Measurements from ENCODE around the gene HAUS6.

GRCh38 chr9:19148187-19148586 is 45.5 kb upstream of the HAUS6 start:
- no peak for TF ChIP-seq CHD1 (IDR thresholded peaks at IDR 0.05; ENCODE audit: low read depth, low read length)
- TF ChIP-seq NFE2L2 (IDR thresholded peaks at IDR 0.05; ENCODE audit: low read depth, low read length): no peak
- no peak for TF ChIP-seq CTCF (conservative IDR thresholded peaks at IDR 0.05; ENCODE audit: low read depth, low read length)

Measured in IMR-90 (cell line).